Measurements from ENCODE around the gene TBX21.

The TBX21 gene, protein sequence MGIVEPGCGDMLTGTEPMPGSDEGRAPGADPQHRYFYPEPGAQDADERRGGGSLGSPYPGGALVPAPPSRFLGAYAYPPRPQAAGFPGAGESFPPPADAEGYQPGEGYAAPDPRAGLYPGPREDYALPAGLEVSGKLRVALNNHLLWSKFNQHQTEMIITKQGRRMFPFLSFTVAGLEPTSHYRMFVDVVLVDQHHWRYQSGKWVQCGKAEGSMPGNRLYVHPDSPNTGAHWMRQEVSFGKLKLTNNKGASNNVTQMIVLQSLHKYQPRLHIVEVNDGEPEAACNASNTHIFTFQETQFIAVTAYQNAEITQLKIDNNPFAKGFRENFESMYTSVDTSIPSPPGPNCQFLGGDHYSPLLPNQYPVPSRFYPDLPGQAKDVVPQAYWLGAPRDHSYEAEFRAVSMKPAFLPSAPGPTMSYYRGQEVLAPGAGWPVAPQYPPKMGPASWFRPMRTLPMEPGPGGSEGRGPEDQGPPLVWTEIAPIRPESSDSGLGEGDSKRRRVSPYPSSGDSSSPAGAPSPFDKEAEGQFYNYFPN

DNA sequence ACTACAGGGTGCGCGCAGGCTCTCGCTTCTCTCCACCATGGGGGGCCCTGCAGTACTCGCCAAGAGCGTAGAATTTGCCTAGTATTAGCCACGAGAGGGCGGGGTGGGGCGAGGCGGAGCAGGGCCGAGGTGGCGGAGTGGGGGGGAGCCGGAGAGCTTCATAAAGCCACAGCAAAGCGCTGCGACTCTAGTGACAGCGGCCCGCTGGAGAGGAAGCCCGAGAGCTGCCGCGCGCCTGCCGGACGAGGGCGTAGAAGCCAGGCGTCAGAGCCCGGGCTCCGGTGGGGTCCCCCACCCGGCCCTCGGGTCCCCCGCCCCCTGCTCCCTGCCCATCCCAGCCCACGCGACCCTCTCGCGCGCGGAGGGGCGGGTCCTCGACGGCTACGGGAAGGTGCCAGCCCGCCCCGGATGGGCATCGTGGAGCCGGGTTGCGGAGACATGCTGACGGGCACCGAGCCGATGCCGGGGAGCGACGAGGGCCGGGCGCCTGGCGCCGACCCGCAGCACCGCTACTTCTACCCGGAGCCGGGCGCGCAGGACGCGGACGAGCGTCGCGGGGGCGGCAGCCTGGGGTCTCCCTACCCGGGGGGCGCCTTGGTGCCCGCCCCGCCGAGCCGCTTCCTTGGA, at the start of gene TBX21:
TSS of gene TBX21 (plus strand) at position 190 of the 627 bp plus-strand sequence. CDS start at position 409, 219 bp downstream.
- DNase-seq (ENCODE audit: low spot score) = no peak

DNA sequence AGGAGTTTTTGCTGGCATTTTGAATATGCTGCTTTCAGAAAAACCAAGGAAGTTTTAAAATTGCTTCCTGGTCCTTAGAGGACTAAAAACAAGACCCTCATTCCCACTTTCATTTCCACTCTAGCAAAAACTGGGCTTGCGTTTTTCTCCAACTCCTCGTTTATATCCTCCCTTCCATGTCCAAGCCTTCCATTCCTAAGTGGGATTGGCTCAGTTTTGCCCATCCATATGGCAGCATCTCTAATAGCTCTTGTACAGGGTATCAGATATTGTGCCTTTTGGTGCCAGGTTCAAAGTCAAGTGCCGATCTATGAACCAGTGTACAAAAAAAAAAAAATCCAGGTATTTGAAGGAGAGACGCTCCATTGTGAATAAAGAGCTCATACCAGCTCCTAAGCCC, 49.0 kb upstream of the TBX21 start:
- no peak for DNase-seq (ENCODE audit: low spot score)

DNA sequence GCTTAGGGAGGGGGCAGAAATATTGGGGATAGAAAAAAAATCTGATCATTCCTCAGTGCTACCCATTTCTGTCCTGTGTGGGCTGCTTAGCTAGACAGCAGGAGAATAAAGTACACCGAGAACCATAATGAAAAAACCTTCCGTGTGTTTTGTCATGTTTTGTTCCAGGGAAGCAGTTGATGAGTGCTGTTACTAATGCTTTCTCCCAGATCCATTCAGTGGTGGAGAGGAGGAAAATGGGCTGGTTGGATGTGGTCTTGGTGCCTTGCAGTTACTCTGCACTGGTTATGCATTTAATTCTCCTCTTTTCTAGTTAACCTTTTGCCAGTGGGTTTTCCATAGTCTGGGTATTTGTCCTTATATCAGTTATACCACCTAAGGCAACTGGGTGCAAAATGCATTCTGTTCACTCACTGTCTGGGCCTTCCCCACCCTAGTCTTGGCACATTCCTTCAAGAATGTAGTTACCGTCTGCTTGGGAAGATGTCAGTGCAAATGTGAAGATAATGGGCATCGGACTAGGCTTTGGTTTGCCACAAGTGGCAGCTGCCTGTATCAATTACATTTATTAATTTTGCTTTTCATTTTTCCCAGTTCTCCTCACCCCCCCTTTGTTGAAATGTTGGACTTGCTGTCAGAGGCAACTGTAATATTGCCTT, 48.4 kb upstream of the TBX21 start:
- no peak for DNase-seq (ENCODE audit: low spot score)

DNA sequence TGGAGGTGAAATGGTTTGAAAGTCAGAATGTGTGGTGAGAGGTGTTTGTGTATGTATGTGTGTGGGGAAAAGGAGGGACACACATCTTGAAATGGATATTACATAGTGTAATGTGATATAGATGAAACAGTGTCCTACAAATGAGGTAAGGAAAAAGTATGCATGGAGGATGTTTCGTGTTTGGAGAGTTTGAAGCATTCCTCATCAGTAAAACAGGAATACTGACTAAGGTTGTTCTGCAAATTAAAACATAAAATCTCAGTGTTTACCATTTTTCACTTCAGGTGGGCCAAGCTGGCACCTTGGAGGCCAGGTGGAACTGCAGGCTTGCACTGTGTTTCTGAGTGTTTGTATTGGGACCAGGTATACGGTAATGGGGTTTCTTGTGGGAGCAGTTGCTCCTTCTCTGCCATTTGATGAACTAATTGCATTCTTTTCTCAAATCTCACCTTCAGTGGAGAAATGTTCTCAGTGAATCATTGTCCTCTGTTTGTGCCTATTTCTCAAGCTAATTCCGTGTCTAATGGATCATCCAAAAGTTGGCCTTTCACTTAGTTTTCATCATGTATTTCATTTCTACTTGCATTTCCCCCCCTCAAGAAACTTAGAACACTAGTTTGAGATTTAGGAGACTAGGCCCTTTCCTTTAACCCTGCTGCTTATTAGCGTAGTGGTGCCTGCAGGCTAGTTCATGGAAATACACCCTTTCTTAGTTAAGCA, 47.3 kb upstream of the TBX21 start:
- no peak for DNase-seq (ENCODE audit: low spot score)

DNA sequence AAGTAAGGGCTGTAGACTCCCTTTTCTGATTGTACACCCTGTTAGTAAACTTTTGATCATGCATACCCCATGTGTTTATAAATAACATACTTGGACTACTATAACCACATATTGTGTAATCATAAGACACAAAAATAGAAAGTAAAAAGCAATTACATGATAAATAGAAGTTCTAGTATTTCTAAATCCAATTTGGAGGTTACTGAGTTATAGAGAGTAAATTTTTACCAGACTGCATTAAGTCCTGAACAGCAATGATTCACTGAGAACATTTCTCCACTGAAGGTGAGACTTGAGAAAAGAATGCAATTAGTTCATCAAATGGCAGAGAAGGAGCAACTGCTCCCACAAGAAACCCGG, 46.8 kb upstream of the TBX21 start:
- DNase-seq (ENCODE audit: low spot score) = no peak

DNA sequence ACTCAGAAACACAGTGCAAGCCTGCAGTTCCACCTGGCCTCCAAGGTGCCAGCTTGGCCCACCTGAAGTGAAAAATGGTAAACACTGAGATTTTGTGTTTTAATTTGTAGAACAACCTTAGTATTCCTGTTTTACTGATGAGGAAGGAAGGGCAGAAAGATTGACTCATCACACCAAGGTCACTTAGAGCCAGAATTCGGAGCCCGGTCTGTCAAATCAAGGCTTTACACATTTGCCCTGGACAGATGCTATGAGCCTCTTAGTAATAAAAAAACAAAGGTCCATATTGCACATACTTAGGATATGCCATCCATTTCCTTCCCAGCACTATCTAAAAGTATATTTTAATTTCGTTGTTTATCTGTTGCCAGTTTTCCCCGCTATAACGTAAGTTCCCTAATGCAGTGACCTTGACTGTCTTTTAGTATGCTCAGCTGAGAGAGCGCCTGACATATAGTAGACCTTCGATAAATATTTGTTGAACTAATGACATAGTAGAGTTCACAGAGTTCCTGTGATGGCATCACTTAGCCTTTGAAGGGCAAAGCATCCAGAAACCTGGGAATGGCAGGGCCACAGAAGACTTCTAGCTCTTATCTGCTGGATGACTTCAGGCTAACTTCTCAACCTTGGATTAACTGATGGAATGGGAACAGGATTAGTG, 46.2 kb upstream of the TBX21 start:
- DNase-seq (ENCODE audit: low spot score) = no peak

DNA sequence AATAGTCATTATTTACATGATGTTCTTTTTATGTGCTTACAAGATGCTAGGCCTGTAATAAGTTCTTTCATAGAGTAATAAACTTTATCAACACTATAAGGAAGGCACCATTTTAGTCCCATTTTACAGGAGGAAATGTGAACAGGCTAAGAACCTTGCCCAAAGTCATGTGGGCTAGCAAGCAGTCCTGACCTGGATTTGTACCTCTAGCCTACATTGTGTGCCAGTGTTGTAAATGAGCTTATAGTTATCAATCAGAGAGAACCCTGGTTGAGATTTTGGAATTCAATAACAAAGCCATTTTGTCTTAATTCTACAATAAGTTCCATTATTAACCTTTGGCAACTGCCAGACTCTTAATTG, 45.7 kb upstream of the TBX21 start:
- DNase-seq (ENCODE audit: low spot score) = no peak

DNA sequence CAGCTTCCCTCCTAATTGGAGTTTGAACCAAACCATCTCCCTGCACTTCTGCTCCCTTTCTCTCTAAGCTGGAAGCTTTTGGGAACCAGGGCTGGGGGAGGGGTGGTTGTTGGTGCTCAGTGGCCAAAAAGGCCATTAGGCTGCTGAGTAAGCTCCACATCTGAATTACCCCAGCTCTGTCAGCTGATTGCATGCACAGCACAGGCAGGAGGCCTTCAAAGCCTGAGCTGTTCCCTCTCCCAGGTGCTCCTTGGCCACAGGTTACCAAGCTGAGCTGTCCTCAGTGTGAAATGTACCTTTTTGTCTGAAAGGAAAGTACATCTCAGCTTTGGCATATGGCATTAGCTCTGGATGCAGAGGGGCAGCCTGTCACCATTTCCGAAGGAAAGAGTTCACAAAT, 45.3 kb upstream of the TBX21 start:
- no peak for DNase-seq (ENCODE audit: low spot score)

DNA sequence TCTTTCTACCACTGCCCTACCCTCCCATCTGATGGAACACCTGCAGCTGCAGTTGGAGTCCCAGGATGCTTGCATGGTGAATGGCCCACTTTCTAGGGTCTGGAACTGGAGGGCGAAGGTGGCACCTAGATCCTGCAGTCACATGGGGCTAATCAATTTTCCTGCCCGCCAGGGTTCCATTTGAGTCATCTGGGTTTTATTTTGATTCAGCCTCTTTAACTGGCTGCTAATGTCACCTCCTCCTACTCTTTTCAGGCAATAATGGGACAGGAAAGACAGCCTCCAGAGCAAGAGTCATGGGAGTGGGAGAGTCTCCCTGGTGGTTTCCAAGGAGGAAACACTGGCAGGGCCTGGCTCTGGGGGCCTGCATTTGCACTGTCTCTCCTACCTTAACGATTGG, 42.9 kb upstream of the TBX21 start:
- no peak for DNase-seq (ENCODE audit: low spot score)

DNA sequence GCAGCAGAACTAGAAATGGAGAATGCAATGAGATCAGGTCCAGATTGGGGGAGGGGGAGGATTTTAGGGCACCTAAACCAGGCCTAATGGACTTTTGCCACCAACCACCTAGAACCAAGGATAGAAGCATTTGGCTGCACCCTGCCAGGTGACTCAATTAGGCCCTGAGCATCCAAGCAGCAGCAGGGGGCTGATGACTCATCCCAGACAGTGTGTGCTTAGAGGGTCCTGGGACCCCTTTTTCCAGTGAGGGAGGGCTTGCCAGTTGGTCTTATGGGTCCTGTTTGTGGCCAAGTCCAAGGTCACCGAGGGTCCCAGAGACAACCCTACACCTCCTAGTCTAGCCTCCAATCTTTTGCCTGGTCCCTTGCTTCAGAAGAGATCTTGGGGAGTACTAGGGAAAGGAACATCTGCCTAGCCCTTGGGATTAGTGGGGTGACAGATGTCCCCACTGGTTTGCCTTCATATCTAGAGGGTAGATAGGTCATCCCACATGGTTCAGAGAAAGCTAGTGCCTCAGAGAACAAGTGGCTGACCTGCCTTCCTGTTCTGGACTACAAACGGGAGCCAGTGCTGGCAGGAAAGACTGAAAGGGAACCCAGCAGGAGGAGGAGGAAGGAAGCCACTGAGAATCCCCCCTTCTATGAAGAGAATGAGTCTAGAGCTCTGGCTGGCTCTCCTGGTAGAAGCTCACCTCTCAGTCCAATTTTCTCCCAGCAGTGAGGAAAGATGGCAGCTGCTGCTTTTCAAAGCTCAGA, 40.7 kb upstream of the TBX21 start:
- no peak for DNase-seq (ENCODE audit: low spot score)

DNA sequence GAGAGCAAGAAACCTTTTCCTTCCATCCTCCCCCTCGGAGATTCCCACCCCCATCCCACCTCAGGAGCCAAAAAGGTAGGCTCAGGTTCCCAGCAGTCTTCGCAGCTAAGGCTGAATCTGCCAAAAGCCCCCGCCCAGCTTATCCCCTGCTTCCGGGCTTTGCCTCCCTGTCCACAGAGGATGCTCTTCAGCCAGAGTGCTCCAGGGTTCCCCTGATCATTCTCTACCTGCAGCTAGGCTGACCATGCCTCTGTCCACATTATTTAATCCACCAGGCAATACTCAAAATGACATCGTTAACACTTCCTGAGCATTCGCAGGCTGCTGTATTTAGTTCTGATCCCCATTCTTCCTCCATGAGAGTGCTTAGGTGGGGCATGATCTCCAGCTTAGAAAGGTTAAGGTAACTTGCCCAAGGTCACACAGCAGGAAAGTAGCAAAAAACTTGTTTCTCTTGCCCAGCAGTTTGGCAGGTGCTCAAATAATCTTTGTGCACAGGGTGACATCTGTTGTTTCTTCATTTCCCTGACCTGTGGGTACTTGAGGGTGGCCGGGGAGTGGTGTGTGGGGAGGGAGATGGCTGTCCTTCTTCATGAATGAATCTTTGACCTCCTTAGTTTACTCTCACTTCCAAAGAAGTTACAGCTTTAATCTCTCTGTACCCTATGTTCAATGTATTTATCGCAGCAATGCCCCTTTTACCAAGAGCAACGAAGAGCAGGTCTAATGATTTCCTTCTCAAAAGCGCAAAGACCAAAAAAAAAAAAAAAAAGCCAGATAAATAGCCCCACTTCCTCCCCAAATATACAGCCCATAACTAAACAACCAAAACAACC, 39.9 kb upstream of the TBX21 start:
- no peak for DNase-seq (ENCODE audit: low spot score)

DNA sequence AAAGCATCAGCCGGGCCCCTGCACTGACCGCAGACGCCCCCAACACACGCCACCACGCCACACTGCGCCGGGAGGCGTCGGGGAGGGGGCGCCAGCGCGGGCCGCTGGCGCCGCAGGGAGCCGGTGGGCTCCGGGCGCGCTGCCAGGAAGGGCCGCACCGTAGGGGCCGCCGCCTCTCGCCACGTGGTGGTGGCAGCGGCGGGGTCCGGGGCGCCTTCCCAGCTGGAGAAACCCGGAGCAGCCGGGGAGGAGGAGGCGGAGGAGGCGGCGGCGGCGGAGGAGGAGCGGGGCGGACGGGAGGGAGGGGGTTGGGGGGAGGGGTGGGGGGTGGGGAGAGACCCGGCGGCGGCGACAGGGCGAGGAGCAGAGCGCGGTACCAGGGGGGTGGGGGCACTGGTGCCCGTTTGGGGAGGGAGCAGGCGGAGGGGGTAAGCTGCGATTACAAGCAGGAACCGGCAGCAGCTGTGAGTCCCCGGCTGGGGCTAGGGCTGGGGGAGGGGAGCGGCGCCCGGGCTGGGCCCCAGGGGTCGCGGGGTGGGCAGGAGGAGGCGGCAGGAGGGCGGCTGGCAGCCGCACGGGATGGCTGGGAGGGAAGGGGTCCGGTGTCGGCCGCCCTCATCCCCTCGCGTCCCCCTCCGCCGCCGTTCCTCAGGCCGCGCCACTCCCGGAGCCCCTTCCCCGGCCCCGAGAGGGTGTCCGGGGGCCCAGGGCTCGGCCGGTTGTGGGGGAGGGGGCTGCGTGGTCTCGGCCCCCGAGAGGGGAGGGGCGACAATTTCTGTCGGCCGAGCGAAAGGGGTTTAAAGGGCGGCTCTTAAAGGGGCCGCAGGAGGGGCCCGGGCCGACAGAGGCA, 39.1 kb upstream of the TBX21 start, which contains the start of gene TBKBP1:
TSS of gene TBKBP1 (plus strand) at position 431 of the 850 bp plus-strand sequence. CDS start 1,952 bp downstream, outside the sequence.
- peak; percentile 81 for DNase-seq (ENCODE audit: low spot score)

DNA sequence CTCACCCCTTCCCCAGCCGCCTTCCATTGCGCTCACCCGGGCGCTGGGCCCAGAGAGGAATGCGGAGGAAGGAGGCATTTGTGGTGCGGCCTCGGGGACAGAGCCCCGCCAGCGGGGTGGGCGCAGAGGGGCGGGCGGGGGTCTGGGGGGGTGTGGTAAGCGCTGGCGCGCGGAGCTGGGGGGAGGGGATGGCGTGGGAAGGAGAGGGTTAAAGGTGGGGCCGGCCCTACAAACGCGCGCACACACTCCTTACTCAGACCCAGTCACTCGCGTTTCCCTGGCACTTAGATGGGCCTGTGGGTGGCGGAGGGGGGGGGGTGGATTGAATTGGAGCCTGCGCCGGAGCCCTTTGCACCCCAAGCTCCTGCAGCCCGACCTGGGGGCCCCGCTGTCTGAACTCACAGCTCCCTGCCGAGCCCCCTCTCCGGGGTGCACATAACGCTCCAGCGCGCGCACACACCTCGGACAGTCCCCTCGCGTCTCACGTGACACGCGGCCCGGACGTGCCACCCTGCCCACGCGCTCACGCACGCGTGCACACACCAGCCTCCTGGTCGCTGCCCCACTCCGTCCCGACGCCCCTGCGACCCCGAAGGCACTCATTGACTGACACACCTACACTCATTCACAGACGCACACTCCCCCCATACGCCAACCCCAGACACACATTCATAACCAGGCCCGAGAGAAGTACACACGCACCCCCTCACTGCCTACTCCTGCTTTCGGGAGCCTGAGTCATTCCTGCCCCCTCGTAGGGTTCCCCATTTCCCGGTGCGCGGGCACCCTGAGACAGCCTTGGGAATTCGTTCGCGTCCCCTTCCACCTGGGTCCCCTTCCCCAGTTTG, 38.2 kb upstream of the TBX21 start:
- peak; percentile 91 for DNase-seq (ENCODE audit: low spot score)

DNA sequence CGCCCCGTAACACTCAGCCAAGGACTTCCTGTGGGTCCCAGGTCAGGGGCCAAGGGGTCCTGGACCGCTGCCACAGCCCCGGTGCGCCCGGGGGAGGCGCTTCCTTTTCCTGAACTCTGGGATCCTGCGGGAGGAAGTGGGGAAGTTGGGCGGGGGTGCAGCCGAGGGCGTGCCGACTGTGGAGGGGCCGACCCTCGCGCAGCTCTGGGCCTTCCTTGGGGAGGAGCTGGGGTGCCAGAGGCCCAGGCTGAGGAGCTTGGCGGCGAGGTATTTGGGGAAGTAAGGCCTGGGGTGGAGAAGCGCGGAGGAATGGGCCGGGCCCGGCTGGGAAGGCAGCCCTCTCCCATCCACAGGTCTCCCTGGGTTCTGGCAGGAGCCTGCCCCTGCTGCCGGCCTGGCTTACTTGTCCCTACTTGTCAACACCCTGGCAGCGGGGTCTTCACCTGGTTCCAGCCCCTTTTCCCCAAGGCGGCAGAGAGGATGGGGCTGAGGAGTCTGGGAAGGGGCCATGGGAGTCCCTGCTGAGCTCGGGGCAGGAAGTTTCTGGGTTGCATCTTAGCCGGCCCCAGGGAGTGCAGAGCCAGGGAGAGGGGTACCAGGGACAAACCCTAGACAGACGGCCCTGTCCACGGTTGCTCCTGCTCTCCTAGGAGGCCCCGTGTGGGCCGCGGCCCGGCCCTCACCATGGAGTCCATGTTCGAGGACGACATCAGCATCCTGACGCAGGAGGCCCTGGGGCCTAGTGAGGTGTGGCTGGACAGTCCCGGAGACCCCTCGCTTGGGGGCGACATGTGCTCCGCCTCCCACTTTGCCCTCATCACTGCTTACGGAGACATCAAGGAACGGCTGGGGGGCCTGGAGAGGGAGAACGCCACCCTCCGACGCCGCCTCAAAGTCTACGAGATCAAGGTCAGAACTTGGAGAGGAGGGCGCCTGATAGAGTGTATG, 37.3 kb upstream of the TBX21 start:
- no peak for DNase-seq (ENCODE audit: low spot score)

DNA sequence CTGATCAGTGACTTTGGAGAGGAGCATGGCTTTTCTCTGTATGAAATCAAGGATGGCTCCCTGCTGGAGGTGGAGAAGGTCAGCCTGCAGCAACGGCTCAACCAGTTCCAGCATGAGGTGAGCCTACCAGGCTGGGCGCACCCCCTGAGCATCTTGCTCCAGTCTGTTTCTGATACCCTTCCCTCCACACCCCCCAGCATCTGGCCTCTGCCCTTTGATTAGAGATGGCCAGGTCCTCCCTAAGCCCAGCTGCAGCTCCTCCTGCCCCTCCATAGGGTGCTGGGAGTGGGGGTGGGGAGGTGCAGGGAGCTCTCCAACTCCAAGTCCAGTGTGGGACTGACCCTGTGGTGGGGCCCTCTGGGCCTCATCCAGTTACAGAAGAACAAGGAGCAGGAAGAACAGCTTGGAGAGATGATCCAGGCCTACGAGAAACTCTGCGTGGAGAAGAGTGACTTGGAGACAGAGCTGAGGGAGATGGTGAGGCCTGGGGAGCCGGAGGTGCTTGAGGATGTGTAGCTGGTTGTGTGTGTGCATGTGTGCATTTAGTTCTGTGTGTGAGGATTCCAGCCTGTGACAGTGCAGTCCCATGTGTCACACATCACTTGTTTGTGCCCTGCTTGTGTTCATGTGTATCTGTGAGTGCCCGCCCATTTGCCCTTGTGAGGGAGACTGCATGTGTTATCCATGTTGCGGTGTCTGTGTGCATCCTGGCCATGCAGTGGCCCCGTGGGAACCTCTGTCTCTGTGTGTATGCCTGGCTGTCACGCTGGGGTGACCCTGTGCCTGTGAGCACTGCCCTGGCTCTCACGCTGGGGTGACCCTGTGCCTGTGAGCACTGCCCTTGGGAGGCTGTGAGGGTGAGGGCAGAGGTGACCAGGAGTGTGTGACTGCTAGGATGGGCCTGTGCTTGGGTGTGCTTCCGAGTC, 36.1 kb upstream of the TBX21 start:
- DNase-seq (ENCODE audit: low spot score) = no peak

All from left forelimb (tissue), 1 donor.